ENCODE measurements around the gene CCDC159.

DNA sequence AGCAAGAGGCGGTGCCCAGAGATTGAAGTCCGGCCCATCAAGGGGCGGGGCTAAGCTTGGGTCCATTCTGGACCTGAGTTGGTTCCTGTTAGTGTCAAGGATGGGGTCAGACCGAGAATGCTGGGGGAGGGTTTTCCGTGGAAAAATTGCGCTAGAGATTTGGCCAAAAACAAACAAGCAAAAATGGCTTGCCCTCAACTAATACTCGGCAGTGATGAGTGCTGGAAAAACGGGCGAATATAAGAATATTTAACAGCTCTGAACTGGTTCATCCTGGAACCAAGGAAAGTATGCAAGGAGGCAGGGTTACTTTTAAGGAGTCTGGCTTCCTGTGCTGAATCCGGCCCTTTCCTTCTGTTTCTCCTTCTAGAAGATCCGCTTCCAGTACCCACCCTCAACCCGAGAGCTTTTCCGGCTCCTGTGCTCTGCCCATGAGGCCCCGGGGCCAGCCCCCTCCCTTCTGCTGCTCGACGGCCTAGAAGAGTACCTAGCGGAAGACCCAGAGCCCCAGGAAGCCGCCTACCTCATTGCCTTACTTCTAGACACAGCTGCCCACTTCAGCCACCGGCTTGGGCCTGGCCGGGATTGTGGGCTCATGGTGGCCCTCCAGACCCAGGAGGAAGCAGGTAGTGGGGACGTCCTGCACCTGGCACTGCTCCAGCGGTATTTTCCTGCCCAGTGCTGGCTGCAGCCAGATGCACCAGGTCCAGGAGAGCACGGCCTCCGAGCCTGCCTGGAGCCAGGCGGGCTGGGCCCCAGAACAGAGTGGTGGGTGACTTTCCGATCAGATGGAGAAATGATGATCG lies 29.0 kb downstream of the CCDC159 start:
- TF ChIP-seq POLR2AphosphoS5 (IDR thresholded peaks at IDR 0.05; ENCODE audit: low read depth, low read length) (no peak; the same call in 1 of the 2 replicates), POLR2A (IDR thresholded peaks at IDR 0.05; ENCODE audit: low read depth, low read length) (peak; percentile 28; the same call in 1 of the 2 replicates)
